ENCODE measurements around the gene ELAVL1. TPM values are rescaled to one million over a fixed set of nuclear protein-coding genes. Genes with fewer than 3 reads are reported as not detected.

The ELAVL1 gene
- total and polyA plus RNA-seq, 2 of the 13 experiments (the other 11 are each of a cell fraction or from before 2014, with no cell fraction given), result 27.9 to 38.4 TPM

DNA sequence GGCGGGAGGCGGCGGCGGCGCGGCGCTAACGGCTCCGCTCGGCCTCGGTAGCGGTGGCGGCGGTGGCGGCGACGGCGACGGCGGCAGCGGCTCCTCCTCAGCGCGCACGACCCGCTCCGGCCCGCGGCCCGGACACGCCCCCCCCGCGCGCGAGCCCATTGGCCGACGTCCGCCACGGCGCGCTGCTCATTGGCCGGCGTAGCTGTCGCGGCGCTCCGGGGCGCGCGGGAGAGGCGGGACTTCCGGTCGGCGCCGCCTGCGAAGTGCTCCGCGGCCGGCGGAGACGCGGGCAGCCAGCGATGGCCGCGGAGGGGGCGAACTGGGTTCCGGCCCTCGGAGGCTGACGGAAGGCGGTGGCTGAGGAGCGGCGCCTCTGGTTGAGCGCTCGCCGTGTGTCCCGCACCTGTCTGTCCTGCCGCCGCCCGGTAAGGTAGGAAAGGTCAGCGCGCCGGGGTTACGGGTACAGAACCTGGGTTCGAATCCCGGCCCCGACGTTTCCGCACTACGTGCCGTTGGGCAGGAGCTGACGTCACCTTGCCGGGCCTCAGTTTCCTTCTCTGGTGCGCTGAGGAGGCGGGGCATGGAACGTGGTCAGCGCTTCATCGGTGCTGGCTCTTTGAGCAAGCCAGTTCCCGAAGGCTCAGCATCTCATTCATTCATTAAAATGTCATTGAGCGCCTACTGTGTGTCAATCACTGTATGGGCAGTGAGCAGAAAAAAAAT is at the start of gene ELAVL1 (continued):
- TF ChIP-seq, protein P1, sequence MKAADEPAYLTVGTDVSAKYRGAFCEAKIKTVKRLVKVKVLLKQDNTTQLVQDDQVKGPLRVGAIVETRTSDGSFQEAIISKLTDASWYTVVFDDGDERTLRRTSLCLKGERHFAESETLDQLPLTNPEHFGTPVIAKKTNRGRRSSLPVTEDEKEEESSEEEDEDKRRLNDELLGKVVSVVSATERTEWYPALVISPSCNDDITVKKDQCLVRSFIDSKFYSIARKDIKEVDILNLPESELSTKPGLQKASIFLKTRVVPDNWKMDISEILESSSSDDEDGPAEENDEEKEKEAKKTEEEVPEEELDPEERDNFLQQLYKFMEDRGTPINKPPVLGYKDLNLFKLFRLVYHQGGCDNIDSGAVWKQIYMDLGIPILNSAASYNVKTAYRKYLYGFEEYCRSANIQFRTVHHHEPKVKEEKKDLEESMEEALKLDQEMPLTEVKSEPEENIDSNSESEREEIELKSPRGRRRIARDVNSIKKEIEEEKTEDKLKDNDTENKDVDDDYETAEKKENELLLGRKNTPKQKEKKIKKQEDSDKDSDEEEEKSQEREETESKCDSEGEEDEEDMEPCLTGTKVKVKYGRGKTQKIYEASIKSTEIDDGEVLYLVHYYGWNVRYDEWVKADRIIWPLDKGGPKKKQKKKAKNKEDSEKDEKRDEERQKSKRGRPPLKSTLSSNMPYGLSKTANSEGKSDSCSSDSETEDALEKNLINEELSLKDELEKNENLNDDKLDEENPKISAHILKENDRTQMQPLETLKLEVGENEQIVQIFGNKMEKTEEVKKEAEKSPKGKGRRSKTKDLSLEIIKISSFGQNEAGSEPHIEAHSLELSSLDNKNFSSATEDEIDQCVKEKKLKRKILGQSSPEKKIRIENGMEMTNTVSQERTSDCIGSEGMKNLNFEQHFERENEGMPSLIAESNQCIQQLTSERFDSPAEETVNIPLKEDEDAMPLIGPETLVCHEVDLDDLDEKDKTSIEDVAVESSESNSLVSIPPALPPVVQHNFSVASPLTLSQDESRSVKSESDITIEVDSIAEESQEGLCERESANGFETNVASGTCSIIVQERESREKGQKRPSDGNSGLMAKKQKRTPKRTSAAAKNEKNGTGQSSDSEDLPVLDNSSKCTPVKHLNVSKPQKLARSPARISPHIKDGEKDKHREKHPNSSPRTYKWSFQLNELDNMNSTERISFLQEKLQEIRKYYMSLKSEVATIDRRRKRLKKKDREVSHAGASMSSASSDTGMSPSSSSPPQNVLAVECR (CRISPR knock-in tag; IDR thresholded peaks at IDR 0.05; ENCODE audit: borderline replicate concordance), result peak; percentile 88
- TF ChIP-seq PAF1 (CRISPR knock-in tag; IDR thresholded peaks at IDR 0.05), result no peak
- TF ChIP-seq CHD4 (IDR thresholded peaks at IDR 0.05; ENCODE audit: borderline replicate concordance, low read length), result 0 out of 2 replicates have a peak, but pooled peaks have one; percentile 43
- TF ChIP-seq PRPF4 (IDR thresholded peaks at IDR 0.05; ENCODE audit: low read depth, low read length, poor library complexity, severe bottlenecking), result no peak
- TF ChIP-seq, protein P2, sequence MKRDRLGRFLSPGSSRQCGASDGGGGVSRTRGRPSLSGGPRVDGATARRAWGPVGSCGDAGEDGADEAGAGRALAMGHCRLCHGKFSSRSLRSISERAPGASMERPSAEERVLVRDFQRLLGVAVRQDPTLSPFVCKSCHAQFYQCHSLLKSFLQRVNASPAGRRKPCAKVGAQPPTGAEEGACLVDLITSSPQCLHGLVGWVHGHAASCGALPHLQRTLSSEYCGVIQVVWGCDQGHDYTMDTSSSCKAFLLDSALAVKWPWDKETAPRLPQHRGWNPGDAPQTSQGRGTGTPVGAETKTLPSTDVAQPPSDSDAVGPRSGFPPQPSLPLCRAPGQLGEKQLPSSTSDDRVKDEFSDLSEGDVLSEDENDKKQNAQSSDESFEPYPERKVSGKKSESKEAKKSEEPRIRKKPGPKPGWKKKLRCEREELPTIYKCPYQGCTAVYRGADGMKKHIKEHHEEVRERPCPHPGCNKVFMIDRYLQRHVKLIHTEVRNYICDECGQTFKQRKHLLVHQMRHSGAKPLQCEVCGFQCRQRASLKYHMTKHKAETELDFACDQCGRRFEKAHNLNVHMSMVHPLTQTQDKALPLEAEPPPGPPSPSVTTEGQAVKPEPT (CRISPR knock-in tag; IDR thresholded peaks at IDR 0.05; ENCODE audit: low read depth), result peak; percentile 70; the same call in 1 of the 2 replicates
- no peak for TF ChIP-seq ZNF253 (CRISPR knock-in tag; IDR thresholded peaks at IDR 0.05; ENCODE audit: borderline replicate concordance)
- no peak for TF ChIP-seq HMG20A (CRISPR knock-in tag; IDR thresholded peaks at IDR 0.05; ENCODE audit: borderline replicate concordance)
- no peak for TF ChIP-seq CEBPB (IDR thresholded peaks at IDR 0.05; ENCODE audit: borderline replicate concordance, low read depth, low read length)
- TF ChIP-seq HES4 (CRISPR knock-in tag; IDR thresholded peaks at IDR 0.05; ENCODE audit: borderline replicate concordance), result no peak
- TF ChIP-seq JUNB (CRISPR knock-in tag; IDR thresholded peaks at IDR 0.05; ENCODE audit: borderline replicate concordance), result no peak
- peak; percentile 32; the same call in 1 of the 2 replicates for TF ChIP-seq REPIN1 (CRISPR knock-in tag; IDR thresholded peaks at IDR 0.05; ENCODE audit: borderline replicate concordance, low read depth)
- no peak for TF ChIP-seq ZNF326 (CRISPR knock-in tag; IDR thresholded peaks at IDR 0.05; ENCODE audit: borderline replicate concordance)
- TF ChIP-seq, protein P3, sequence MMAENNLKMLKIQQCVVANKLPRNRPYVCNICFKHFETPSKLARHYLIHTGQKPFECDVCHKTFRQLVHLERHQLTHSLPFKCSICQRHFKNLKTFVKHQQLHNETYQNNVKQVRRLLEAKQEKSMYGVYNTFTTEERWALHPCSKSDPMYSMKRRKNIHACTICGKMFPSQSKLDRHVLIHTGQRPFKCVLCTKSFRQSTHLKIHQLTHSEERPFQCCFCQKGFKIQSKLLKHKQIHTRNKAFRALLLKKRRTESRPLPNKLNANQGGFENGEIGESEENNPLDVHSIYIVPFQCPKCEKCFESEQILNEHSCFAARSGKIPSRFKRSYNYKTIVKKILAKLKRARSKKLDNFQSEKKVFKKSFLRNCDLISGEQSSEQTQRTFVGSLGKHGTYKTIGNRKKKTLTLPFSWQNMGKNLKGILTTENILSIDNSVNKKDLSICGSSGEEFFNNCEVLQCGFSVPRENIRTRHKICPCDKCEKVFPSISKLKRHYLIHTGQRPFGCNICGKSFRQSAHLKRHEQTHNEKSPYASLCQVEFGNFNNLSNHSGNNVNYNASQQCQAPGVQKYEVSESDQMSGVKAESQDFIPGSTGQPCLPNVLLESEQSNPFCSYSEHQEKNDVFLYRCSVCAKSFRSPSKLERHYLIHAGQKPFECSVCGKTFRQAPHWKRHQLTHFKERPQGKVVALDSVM (CRISPR knock-in tag; IDR thresholded peaks at IDR 0.05), result peak; percentile 50; the same call in 1 of the 2 replicates
- TF ChIP-seq HNRNPLL (IDR thresholded peaks at IDR 0.05; ENCODE audit: low read depth, low read length, poor library complexity, severe bottlenecking), result peak; percentile 77
- TF ChIP-seq EED (CRISPR knock-in tag; IDR thresholded peaks at IDR 0.05), result peak; percentile 96
- TF ChIP-seq ZFYVE20 (CRISPR knock-in tag; IDR thresholded peaks at IDR 0.05; ENCODE audit: borderline replicate concordance, low read depth), result no peak
- no peak for TF ChIP-seq ZFP41 (CRISPR knock-in tag; IDR thresholded peaks at IDR 0.05; ENCODE audit: borderline replicate concordance)
- TF ChIP-seq NFATC3 (CRISPR knock-in tag; IDR thresholded peaks at IDR 0.05), result no peak
